ENCODE results near the gene CCDC70.
"Not testable (repeated sequence)": the region's sequence is repeated elsewhere in the genome, so short reads cannot be mapped to it uniquely, and the experiment has no call there.

Gene CCDC70

GRCh38 chr13:51905787-51906186, 44.0 kb downstream of the CCDC70 start:
- no peak for DNase-seq (ENCODE audit: low read depth in 4 of 4, low spot score in 1 of 4)

DNA sequence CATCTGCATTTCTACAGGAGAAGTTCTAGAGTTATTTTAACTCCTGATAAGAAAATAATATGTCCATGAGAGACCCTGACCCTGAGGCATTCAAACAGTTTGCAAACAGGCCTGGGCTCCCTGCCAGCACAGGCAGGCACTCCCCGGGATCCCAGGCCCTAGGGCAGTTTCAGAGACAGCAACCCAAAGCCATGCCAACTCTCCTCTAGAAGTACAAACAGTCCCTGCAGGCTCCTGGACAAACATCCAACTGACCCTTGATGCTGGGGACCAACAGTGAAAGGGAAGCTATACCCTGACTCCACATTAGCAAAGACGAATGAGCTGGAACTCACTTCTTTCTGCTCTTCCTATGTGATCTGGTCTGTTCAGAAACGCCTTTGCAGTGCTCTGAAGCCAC, 44.8 kb downstream of the CCDC70 start:
- no peak for DNase-seq (ENCODE audit: low read depth in 4 of 4, low spot score in 1 of 4)

- no peak for DNase-seq (ENCODE audit: low read depth in 4 of 4, low spot score in 1 of 4)
These were observed 45.4 kb downstream of the CCDC70 start for GRCh38 chr13:51907040-51907732.

DNA sequence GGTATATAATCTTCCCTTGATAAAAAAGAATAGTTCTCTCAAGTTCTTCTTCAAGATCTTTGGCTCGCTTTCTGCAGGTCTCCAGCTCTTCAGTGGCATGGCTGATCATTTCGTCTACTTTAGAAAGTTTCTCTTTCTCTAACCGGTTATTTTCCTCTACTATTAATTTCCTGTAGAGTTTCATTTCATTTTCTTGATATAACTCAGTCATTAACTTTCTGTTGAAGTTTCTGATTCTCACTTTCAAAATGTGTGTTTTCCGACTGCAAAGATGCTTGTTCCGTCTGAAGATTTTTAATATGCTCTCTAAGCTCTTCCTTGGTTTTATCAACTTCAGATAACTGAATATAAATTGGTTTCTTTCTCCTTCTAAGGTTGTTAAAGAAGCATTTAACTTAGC, 47.5 kb downstream of the CCDC70 start:
- not testable (repeated sequence) for DNase-seq (ENCODE audit: low read depth in 4 of 4, low spot score in 1 of 4)

- no peak for DNase-seq (ENCODE audit: low read depth in 4 of 4, low spot score in 1 of 4)
These were observed 48.7 kb downstream of the CCDC70 start for GRCh38 chr13:51910508-51910907.

GRCh38 chr13:51912091-51912490, 50.3 kb downstream of the CCDC70 start:
- DNase-seq (ENCODE audit: low read depth in 4 of 4, low spot score in 1 of 4) = no peak

DNA sequence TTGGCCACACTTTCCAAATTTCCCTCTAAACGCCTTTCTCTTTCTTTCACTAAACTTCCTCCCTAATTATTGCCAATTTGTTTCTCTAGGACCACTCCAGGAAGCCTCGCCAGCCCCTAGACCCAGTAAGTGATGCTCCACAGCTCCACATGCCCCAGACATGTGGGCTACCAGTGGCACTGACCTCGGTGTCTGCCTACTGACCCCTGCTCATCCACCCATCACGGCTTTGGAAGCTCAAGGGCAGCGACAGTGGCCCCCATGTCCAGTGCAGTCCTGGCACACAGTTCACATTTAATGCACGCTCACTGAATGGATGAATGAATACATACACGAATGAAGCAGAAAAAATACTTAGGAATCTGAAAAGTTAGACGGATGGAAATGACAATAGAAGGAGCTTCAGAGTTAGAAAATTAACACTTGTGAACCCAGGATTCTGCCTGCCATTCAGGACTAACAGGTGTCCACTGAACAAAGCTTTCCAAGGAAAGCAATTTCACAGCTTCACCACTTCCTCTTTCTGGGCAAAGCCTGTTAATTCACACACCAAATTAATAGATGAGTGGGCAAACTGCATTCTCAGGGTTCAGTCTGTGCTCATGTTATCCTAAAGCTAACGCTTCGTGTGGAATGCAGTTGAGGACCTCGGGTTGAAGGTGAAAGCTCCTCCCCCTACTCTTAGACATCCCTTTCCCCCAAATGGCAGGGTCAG, 50.9 kb downstream of the CCDC70 start:
- DNase-seq (ENCODE audit: low read depth in 4 of 4, low spot score in 1 of 4) = no peak

GRCh38 chr13:51913421-51914136, 51.8 kb downstream of the CCDC70 start:
- DNase-seq (ENCODE audit: low read depth in 4 of 4, low spot score in 1 of 4) = no peak

- DNase-seq (ENCODE audit: low read depth in 4 of 4, low spot score in 1 of 4) = no peak
These were observed 52.3 kb downstream of the CCDC70 start for GRCh38 chr13:51914137-51914493.
